Measurements from ENCODE around the gene NBDY. TPM values are rescaled to one million over a fixed set of nuclear protein-coding genes. Genes with fewer than 3 reads are reported as not detected.
A peak's percentile ranks its signal among the peaks of the same experiment; 100 is the strongest.

NBDY gene
- total RNA-seq, 1 donor from 2014 or later = 3.7 TPM

GRCh38 chrX:56812515-56813105, 83.6 kb downstream of the NBDY start:
- Histone ChIP-seq H3K9ac (ENCODE audit: low read depth in 1 of 3, low read length in 3 of 3) (no peak overlapping the region), H3K27ac (ENCODE audit: low read depth, low read length) (no peak overlapping the region), H3K4me3 (ENCODE audit: low read length in 3 of 3) (peak overlapping the region in 1 of 3 donors; percentile 55), H3K27me3 (ENCODE audit: control insufficient read depth in 3 of 3, insufficient read depth in 3 of 3, low read length in 3 of 3) (no peaks in the 10 kb centered on the region), H3K9me3 (ENCODE audit: control insufficient read depth in 3 of 3, low read length in 3 of 3) (no peaks in the 10 kb centered on the region), H3K4me1 (ENCODE audit: control insufficient read depth in 3 of 3, insufficient read depth in 3 of 3, low read length in 3 of 3) (peaks cover 0 to 5% (median 4%) of the 10 kb centered on the region in 3 donors), H3K36me3 (ENCODE audit: control insufficient read depth in 3 of 3, insufficient read depth in 3 of 3, low read length in 3 of 3) (no peaks in the 10 kb centered on the region)

GRCh38 chrX:56813318-56813837, 84.3 kb downstream of the NBDY start:
- Histone ChIP-seq H3K4me1 (ENCODE audit: control insufficient read depth in 3 of 3, insufficient read depth in 3 of 3, low read length in 3 of 3) (peaks cover 0 to 5% (median 4%) of the 10 kb centered on the region in 3 donors), H3K36me3 (ENCODE audit: control insufficient read depth in 3 of 3, insufficient read depth in 3 of 3, low read length in 3 of 3) (no peaks in the 10 kb centered on the region), H3K27ac (ENCODE audit: low read depth, low read length) (no peak overlapping the region), H3K9ac (ENCODE audit: low read depth in 1 of 3, low read length in 3 of 3) (no peak overlapping the region), H3K9me3 (ENCODE audit: control insufficient read depth in 3 of 3, low read length in 3 of 3) (no peaks in the 10 kb centered on the region), H3K27me3 (ENCODE audit: control insufficient read depth in 3 of 3, insufficient read depth in 3 of 3, low read length in 3 of 3) (no peaks in the 10 kb centered on the region), H3K4me3 (ENCODE audit: low read length in 3 of 3) (no peak overlapping the region)

GRCh38 chrX:56817179-56817578, 88.1 kb downstream of the NBDY start:
- H3K4me3 ChIP-seq (ENCODE audit: low read length in 3 of 3) = no peak overlapping the region
- H3K27me3 ChIP-seq (ENCODE audit: control insufficient read depth in 3 of 3, insufficient read depth in 3 of 3, low read length in 3 of 3) = no peaks in the 10 kb centered on the region
- no peak overlapping the region for H3K27ac ChIP-seq (ENCODE audit: low read depth, low read length)
- peaks cover 0 to under 1% (median 0%) of the 10 kb centered on the region in 3 donors for H3K9me3 ChIP-seq (ENCODE audit: control insufficient read depth in 3 of 3, low read length in 3 of 3)
- no peaks in the 10 kb centered on the region for H3K36me3 ChIP-seq (ENCODE audit: control insufficient read depth in 3 of 3, insufficient read depth in 3 of 3, low read length in 3 of 3)
- peaks cover 0 to 5% (median 4%) of the 10 kb centered on the region in 3 donors for H3K4me1 ChIP-seq (ENCODE audit: control insufficient read depth in 3 of 3, insufficient read depth in 3 of 3, low read length in 3 of 3)
- H3K9ac ChIP-seq (ENCODE audit: low read depth in 1 of 3, low read length in 3 of 3) = no peak overlapping the region

- Histone ChIP-seq H3K36me3 (ENCODE audit: control insufficient read depth in 3 of 3, insufficient read depth in 3 of 3, low read length in 3 of 3) (no peaks in the 10 kb centered on the region), H3K4me1 (ENCODE audit: control insufficient read depth in 3 of 3, insufficient read depth in 3 of 3, low read length in 3 of 3) (no peaks in the 10 kb centered on the region), H3K27ac (ENCODE audit: low read depth, low read length) (no peak overlapping the region), H3K9me3 (ENCODE audit: control insufficient read depth in 3 of 3, low read length in 3 of 3) (peaks cover 0 to 8% (median 5%) of the 10 kb centered on the region in 3 donors), H3K27me3 (ENCODE audit: control insufficient read depth in 3 of 3, insufficient read depth in 3 of 3, low read length in 3 of 3) (no peaks in the 10 kb centered on the region), H3K9ac (ENCODE audit: low read depth in 1 of 3, low read length in 3 of 3) (no peak overlapping the region), H3K4me3 (ENCODE audit: low read length in 3 of 3) (no peak overlapping the region)
Measured at GRCh38 chrX:56826020-56826419, 97.0 kb downstream of the NBDY start.

GRCh38 chrX:56833626-56834025, 104.6 kb downstream of the NBDY start:
- Histone ChIP-seq H3K4me1 (ENCODE audit: control insufficient read depth in 3 of 3, insufficient read depth in 3 of 3, low read length in 3 of 3) (no peaks in the 10 kb centered on the region), H3K36me3 (ENCODE audit: control insufficient read depth in 3 of 3, insufficient read depth in 3 of 3, low read length in 3 of 3) (no peaks in the 10 kb centered on the region), H3K9me3 (ENCODE audit: control insufficient read depth in 3 of 3, low read length in 3 of 3) (no peaks in the 10 kb centered on the region), H3K9ac (ENCODE audit: low read depth in 1 of 3, low read length in 3 of 3) (no peak overlapping the region), H3K27me3 (ENCODE audit: control insufficient read depth in 3 of 3, insufficient read depth in 3 of 3, low read length in 3 of 3) (no peaks in the 10 kb centered on the region), H3K27ac (ENCODE audit: low read depth, low read length) (no peak overlapping the region), H3K4me3 (ENCODE audit: low read length in 3 of 3) (no peak overlapping the region)

DNA sequence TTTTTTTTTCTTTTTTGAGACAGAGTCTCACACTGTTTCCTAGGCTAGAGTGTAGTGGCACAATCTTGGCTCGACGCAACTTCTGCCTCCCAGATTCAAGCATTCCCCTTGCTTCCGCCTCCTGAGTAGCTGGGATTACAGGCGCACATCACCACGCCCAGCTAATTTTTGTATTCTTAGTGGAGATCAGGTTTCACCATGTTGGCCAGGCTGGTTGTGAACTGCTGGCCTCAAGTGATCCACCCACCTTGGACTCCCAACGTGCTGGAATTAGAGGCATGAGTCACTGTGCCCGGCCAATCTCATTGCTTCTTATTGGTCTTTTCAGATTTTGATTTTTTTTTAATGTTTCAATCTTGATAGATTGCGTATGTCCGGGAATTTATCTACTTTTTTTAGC, 124.4 kb downstream of the NBDY start:
- Histone ChIP-seq H3K4me3 (ENCODE audit: low read length in 3 of 3) (no peak overlapping the region), H3K27ac (ENCODE audit: low read depth, low read length) (no peak overlapping the region), H3K27me3 (ENCODE audit: control insufficient read depth in 3 of 3, insufficient read depth in 3 of 3, low read length in 3 of 3) (peaks cover 0 to 3% (median 0%) of the 10 kb centered on the region in 3 donors), H3K9me3 (ENCODE audit: control insufficient read depth in 3 of 3, low read length in 3 of 3) (no peaks in the 10 kb centered on the region), H3K4me1 (ENCODE audit: control insufficient read depth in 3 of 3, insufficient read depth in 3 of 3, low read length in 3 of 3) (no peaks in the 10 kb centered on the region), H3K36me3 (ENCODE audit: control insufficient read depth in 3 of 3, insufficient read depth in 3 of 3, low read length in 3 of 3) (no peaks in the 10 kb centered on the region), H3K9ac (ENCODE audit: low read depth in 1 of 3, low read length in 3 of 3) (no peak overlapping the region)

- Histone ChIP-seq H3K9me3 (ENCODE audit: control insufficient read depth in 3 of 3, low read length in 3 of 3) (no peaks in the 10 kb centered on the region), H3K9ac (ENCODE audit: low read depth in 1 of 3, low read length in 3 of 3) (no peak overlapping the region), H3K27me3 (ENCODE audit: control insufficient read depth in 3 of 3, insufficient read depth in 3 of 3, low read length in 3 of 3) (peaks cover 0 to 3% (median 0%) of the 10 kb centered on the region in 3 donors), H3K27ac (ENCODE audit: low read depth, low read length) (no peak overlapping the region), H3K36me3 (ENCODE audit: control insufficient read depth in 3 of 3, insufficient read depth in 3 of 3, low read length in 3 of 3) (no peaks in the 10 kb centered on the region), H3K4me3 (ENCODE audit: low read length in 3 of 3) (no peak overlapping the region), H3K4me1 (ENCODE audit: control insufficient read depth in 3 of 3, insufficient read depth in 3 of 3, low read length in 3 of 3) (no peaks in the 10 kb centered on the region)
Measured at GRCh38 chrX:56857042-56857441, 128.0 kb downstream of the NBDY start.

GRCh38 chrX:56860888-56861287, 131.8 kb downstream of the NBDY start:
- Histone ChIP-seq H3K36me3 (ENCODE audit: control insufficient read depth in 3 of 3, insufficient read depth in 3 of 3, low read length in 3 of 3) (no peaks in the 10 kb centered on the region), H3K4me1 (ENCODE audit: control insufficient read depth in 3 of 3, insufficient read depth in 3 of 3, low read length in 3 of 3) (no peaks in the 10 kb centered on the region), H3K27me3 (ENCODE audit: control insufficient read depth in 3 of 3, insufficient read depth in 3 of 3, low read length in 3 of 3) (peaks cover 0 to 3% (median 0%) of the 10 kb centered on the region in 3 donors), H3K27ac (ENCODE audit: low read depth, low read length) (no peak overlapping the region), H3K9ac (ENCODE audit: low read depth in 1 of 3, low read length in 3 of 3) (no peak overlapping the region), H3K4me3 (ENCODE audit: low read length in 3 of 3) (no peak overlapping the region), H3K9me3 (ENCODE audit: control insufficient read depth in 3 of 3, low read length in 3 of 3) (no peaks in the 10 kb centered on the region)

Other genes with a start within 250 kb of the NBDY start
- 8.4 TPM for gene UBQLN2, start 165.6 kb upstream of the NBDY start, total RNA-seq

Data from skeletal muscle tissue (tissue), 4 donors.